Stimulated activated CD4-positive, alpha-beta T cell treated with anti-CD3 and anti-CD28 coated beads, Interleukin-4, amount 100 ng/mL, for 48 hours (primary cell): ENCODE measurements around the gene SDCCAG8.
"Not testable (repeated sequence)": the region's sequence is repeated elsewhere in the genome, so short reads cannot be mapped to it uniquely, and the experiment has no call there.

Experiments used
- DNase-seq, 2 donors: peaks; one replicate each; pipeline ENCODE4 v3.0.0-alpha.2; 2020; ENCODE audit warnings: low read depth in 2 of 2

SDCCAG8 gene

GRCh38 chr1:243332440-243332839 lies 76.6 kb downstream of the SDCCAG8 start:
- DNase-seq, result no peak

GRCh38 chr1:243335292-243335691 lies 79.5 kb downstream of the SDCCAG8 start:
- no peak for DNase-seq

GRCh38 chr1:243336163-243336562 lies 80.3 kb downstream of the SDCCAG8 start:
- DNase-seq, result no peak

GRCh38 chr1:243338848-243339247 lies 83.0 kb downstream of the SDCCAG8 start:
- not testable (repeated sequence) for DNase-seq

- DNase-seq, result no peak
Measured at GRCh38 chr1:243341074-243341473, 85.2 kb downstream of the SDCCAG8 start.

- no peak for DNase-seq
Measured at GRCh38 chr1:243343970-243344937, 88.4 kb downstream of the SDCCAG8 start.

GRCh38 chr1:243345205-243345604 lies 89.4 kb downstream of the SDCCAG8 start:
- no peak for DNase-seq

- no peak for DNase-seq
Measured at GRCh38 chr1:243346016-243346415, 90.2 kb downstream of the SDCCAG8 start.

GRCh38 chr1:243346468-243346867 lies 90.6 kb downstream of the SDCCAG8 start:
- DNase-seq, result no peak

GRCh38 chr1:243348331-243348730 lies 92.5 kb downstream of the SDCCAG8 start:
- no peak for DNase-seq

- DNase-seq, result no peak
Measured at GRCh38 chr1:243349128-243349527, 93.3 kb downstream of the SDCCAG8 start.

GRCh38 chr1:243351337-243351736 lies 95.5 kb downstream of the SDCCAG8 start:
- no peak for DNase-seq

GRCh38 chr1:243354511-243355153 lies 98.8 kb downstream of the SDCCAG8 start:
- DNase-seq, result no peak

- no peak for DNase-seq
Measured at GRCh38 chr1:243363832-243364231, 108.0 kb downstream of the SDCCAG8 start.

GRCh38 chr1:243364330-243364729 lies 108.5 kb downstream of the SDCCAG8 start:
- DNase-seq, result no peak

- DNase-seq, result no peak
Measured at GRCh38 chr1:243364866-243365265, 109.0 kb downstream of the SDCCAG8 start.

GRCh38 chr1:243367314-243367713 lies 111.5 kb downstream of the SDCCAG8 start:
- no peak for DNase-seq

GRCh38 chr1:243374412-243374811 lies 118.6 kb downstream of the SDCCAG8 start:
- DNase-seq, result no peak

GRCh38 chr1:243375596-243375995 lies 119.8 kb downstream of the SDCCAG8 start:
- DNase-seq, result no peak

- DNase-seq, result no peak
Measured at GRCh38 chr1:243378669-243379068, 122.8 kb downstream of the SDCCAG8 start.

- DNase-seq, result no peak
Measured at GRCh38 chr1:243379208-243379607, 123.4 kb downstream of the SDCCAG8 start.

- no peak for DNase-seq
Measured at GRCh38 chr1:243379706-243380105, 123.9 kb downstream of the SDCCAG8 start.

- no peak for DNase-seq
Measured at GRCh38 chr1:243388276-243388675, 132.4 kb downstream of the SDCCAG8 start.
